B cell (primary cell): ENCODE results near the gene KLHL13.
"Not testable (repeated sequence)": the region's sequence is repeated elsewhere in the genome, so short reads cannot be mapped to it uniquely, and the experiment has no call there.

ENCODE experiments used
- CTCF ChIP-seq: fragments of 200-600 bp; IDR thresholded peaks from one replicate; pipeline ENCODE4 v1.8.0; 2022; ENCODE audit warnings: antibody characterized with exemption, mild to moderate bottlenecking
- EZH2 ChIP-seq: IDR thresholded peaks from 2 replicates; pipeline ENCODE4 v1.6.1; 2012; ENCODE audit warnings: borderline replicate concordance, low read depth, mild to moderate bottlenecking, moderate library complexity, low read length; ENCODE audit not compliant: insufficient read depth, poor library complexity, severe bottlenecking

- TF ChIP-seq CTCF, EZH2: not testable (repeated sequence)
These were observed 7.6 kb upstream of the KLHL13 start for GRCh38 chrX:118124243-118124642.
